Measurements from ENCODE around the gene PRTG.

GRCh38 chr15:55669270-55669669 lies 73.7 kb downstream of the PRTG start:
- TF ChIP-seq NRF1 (IDR thresholded peaks at IDR 0.05; ENCODE audit: low read depth, low read length) (no peak), SMC3 (IDR thresholded peaks at IDR 0.05; ENCODE audit: low read depth, low read length) (no peak), TEAD4 (IDR thresholded peaks at IDR 0.05; ENCODE audit: borderline replicate concordance, insufficient read depth) (no peak), IRF3 (IDR thresholded peaks at IDR 0.05; ENCODE audit: low read depth, low read length) (no peak), CTCF (IDR thresholded peaks at IDR 0.05) (no peak), RAD21 (IDR thresholded peaks at IDR 0.05; ENCODE audit: low read length) (no peak; the same call in 1 of the 2 replicates), RCOR1 (IDR thresholded peaks at IDR 0.05; ENCODE audit: low read length) (no peak), REST (IDR thresholded peaks at IDR 0.05; ENCODE audit: low read depth, low read length) (no peak), TCF12 (IDR thresholded peaks at IDR 0.05) (no peak), NFIC (IDR thresholded peaks at IDR 0.05; ENCODE audit: borderline replicate concordance) (no peak), FOSL2 (IDR thresholded peaks at IDR 0.05; ENCODE audit: borderline replicate concordance, low read depth) (no peak), GABPA (IDR thresholded peaks at IDR 0.05; ENCODE audit: low read depth) (no peak), EP300 (IDR thresholded peaks at IDR 0.05; ENCODE audit: borderline replicate concordance in 1 of 2, low read depth in 1 of 2, low read length in 1 of 2) (peak in 1 of 2 experiments; percentile 32; a peak in 1 of 4 replicates)

Data from SK-N-SH (cell line).